ENCODE data around the gene SUN5.

SUN5 gene

DNA sequence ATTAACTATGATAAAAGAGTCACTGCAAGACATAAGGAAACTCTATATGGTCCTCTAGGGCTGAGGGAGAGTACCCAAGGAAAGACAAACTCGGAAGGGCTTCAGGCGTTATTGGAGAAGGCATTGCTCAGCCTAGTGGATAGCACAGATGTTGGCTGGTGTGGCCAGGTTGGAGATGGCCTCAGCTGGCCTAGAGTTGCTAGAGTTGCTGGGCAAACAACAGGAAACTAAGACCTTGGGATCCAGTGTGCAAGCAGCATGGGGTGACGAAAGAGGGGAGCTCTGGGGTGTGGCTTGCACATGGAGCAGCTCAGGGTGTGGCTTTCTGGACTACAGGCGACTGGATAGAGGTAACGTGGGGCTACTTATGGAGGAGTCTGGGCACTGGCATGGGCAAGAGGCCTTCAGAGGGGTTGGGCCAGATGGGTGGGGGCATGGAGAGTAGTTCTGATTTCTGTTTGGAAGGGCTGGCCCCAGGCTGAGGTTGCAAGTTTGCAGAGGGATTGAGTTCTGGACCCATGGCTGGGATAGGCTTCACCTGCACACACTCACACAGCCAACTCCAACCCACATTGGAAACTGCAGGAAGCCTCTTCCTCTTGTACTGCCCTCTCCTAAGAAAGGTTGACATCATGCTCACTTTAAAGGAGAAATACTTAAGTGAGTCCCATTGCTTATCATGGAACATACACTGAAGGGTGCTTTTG, 22.0 kb upstream of the SUN5 start:
- DNase-seq = no peak

DNA sequence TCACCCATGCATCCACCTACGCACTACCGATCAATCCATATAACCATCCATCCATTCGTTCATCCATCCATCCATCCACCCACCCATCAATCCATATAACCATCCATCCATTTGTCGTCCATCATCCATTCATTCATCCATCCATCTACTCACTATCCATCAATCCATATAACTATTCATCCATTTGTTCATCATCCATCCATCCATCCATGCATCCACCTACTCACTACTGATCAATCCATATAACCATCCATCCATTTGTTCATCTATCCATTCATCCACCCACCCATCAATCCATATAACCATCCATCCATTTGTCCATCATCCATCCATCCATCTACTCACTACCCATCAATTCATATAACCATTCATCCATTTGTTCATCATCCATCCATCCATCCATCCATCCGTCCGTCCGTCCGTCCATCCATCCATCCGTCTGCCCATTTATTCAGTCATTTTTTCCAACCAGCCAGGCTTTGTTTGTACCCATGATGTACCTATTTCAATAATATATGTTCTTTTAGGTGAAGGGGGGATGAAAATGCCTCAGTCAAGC, 21.2 kb upstream of the SUN5 start:
- DNase-seq = no peak

DNA sequence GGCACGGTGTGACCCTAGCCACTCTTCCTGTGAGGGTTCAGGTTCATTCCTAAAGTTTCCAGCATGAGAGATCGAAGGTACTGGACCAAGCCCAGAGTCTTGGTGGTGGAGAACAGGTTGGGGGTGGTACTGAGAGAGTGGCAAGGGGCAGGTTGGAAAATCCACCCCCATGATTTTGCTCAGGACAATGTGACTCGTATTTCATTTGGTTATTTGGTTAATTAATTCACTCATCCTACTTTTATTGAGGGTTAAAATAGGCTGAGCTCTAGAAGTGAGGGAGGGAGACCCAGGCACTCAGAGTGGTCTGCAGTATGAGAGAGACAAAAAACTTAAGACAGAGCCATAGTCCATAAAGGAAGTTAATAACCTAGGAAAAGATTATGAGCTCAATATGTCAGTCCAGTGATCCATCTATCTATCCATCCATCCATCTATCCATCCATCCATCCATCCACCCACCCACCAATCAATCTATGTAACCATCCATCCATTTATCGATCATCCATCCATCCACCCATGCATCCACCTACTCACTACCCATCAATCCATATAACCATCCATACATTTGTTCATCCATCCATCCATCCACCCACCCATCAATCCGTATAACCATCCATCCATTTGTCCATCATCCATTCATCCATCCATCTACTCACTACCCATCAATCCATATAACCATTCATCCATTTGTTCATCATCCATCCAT, 20.5 kb upstream of the SUN5 start:
- no peak for DNase-seq

DNA sequence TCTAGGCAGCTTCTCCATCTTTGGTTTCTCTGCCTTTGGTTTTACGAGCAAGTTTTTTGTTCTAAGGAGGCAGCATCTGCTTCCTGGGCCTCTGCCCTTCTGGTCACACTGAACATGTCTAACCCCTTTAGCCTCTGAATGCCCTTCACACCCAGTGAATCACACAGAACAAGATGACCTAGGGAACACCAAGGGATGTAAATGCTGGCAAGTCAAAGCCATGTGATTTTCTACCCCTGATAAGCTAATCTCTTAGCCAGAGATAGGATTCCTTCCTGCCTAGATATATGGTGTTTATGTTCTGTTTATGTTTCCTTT, 20.0 kb upstream of the SUN5 start:
- DNase-seq = no peak

DNA sequence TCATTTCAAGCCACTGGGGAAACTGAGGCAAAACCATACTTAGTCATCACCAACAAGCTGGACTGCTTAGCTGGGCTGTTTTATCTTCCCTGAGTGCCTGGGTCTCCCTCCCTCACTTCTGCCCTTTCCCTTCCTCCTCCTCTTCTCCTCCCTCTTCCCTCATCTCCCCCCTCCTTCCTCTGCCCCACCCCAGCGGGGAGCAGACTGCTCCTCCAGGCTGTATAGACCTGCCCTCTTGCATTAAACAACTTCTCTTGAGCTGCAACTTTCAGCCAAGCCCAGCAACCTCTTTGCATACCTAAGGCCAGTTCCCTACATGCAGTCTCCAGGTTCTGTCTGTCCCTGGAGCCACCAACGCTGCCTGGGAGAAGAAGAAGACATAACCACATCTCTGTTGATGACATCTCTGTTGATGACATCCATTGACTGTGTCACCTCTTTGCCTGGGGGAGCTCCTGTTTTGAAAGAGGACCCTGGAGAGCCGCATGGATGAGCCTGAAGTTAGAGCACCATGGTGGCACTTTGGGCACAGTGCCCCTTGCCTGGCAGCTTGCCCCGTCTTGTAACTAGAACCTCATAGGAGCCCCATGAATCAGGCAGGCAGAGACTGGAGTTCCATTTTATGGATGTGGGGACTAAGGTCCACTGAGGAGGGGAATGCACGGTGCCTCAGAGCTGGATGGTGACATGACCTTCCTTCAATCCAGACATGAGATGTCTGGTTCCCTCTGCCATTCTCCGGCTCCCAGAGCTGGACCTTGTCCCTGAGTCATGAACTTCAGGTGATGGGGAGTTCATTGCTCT, 19.4 kb upstream of the SUN5 start:
- no peak for DNase-seq

DNA sequence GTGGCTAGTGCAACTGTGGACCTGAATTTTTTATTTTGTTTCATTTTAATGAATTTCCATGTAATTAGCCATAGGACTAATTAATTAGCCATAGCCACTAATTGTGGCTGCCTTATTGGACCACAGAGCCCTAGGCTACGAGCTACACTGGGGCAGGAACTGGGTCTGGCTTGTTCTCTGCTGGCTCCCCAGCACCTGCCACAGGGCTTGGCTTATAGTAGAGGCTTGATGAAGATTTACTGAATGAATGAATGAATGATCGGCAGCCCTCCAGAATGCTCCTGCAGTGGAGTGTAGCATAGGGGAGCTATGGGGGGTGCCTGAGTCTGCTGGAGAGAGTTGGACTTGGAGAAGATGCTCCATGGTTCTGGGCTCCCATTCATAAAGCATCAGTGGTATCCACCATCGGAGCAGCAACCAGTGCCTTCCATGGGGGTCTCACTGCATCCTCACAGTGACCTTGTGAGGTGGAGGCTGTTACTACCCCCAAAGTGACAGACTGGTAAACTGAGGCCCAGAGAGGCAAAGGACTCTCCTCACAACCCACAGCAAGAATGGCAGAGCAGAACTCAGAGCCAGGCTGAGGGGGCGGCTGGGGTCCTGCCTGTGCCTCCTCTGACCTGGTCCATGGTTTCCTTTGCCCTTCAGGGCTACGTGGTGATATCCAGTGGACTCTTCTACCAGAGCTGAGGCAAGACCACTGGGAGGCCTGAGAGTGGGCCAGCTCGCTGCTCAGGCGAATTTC, 18.6 kb upstream of the SUN5 start:
- DNase-seq = no peak

DNA sequence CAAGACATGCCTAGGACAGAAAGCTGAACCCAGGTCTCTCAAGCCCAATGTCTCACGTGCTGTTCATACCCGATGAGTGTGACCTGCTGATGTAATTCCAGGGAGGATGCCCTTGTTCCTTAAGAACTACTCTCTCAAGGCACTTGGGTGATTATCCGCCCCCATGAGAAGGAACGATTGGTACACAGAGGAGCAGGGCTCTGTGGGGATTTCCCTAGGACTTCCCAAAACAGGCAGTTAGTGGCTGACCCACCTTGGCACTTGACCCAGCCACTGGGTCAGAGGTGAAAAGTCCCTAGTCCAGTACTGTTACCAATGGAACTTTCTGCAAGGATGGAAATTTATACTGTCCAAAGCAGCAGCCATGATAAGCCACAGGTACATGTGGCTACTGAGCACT, 18.1 kb upstream of the SUN5 start:
- no peak for DNase-seq

DNA sequence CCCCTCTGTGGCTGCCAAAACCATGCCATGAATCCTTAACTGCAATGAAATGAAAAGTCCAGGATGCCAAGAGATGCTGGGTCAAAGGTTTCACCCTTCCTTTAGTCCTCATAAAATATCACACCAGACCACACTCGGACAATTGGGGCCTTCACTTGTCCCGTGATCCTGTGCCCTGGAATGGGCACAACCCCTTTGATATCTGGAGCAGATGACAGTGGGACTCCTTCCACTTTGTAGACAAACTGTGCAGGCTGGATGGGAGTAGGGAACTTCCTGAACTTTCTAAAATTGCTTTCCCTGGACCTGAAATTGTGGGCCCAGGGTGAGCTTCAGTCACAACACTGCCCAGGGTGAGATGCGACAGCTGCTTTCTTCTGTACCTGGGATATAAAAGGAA, 17.6 kb upstream of the SUN5 start:
- no peak for DNase-seq

DNA sequence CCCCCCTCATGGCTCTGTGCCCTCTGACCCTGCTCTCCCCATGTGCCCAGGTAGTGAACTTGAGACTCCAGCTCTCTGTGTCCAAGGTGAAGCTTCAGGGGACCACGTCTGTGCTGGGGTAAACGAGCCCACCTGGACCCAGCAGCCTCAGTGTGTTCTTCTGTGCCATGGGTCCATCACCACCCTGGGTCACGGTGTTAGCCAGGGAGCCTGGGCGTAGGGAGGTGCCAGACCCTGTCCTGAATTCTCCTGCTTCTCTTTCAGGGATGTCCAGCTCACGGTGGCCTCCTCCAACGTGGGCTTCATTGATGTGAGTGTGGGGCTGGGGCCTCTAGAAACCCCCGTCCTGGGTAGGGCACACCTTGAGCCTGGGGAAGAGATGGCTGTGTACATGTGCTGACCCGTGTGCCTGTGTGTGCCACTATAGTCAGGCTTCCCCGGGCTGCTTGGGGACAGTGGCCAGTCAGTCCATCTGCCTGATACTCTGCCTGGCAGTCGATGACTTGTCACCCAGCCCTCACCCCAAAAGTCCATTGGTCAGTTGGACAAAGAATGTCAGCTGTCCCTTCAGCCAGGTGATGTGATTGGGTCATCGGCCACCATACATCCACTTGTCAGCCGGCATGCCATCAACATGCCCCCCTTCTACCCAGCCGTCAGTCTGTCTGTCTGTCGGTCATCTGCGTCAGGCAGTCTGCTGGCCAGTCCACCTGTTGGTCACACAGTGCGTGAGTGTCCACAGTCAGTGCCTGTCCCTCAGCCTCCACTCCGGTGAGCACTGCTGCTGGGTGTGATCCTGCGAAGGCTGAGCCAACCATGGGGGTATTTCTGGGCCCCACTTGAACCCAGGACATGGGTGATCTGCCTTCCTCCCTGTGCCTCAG, 16.3 kb upstream of the SUN5 start:
- DNase-seq = no peak

DNA sequence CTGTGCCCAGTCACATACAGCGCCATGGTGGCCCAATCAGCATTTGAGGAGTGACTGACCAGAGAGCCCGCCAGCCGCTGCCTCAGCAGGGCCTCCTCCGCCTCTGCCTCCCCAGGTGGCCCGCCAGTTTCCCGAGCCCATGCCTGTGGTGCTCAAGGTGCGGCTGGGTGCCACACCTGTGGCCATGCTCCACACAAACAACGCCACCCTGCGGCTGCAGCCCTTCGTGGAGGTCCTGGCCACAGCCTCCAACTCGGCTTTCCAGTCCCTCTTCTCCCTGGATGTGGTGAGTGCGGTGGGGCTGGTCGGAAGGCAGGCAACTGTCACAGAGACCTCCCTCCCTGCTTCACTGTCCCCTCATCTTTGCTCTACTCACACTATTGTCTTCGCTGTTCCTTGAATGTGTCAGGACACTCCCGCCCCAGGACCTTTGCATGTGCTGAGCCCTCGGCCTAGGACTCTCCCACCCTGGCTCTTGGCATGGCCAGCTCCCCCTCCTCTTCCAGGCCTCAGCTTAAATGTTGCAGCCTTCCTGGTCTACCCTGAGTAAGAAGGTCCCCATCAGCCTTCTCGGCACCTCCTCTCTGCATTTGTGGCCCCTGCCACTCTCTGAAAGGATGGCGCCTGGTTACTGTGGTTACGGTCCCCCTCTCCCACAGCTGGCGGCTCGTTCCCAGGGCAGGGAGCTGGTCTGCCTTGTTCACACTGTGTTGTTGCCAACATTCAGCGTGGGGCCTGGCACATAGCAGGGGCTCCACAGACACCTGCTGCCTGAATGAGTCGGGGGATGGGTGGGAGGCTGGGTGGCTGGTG, 15.4 kb upstream of the SUN5 start:
- DNase-seq = no peak

DNA sequence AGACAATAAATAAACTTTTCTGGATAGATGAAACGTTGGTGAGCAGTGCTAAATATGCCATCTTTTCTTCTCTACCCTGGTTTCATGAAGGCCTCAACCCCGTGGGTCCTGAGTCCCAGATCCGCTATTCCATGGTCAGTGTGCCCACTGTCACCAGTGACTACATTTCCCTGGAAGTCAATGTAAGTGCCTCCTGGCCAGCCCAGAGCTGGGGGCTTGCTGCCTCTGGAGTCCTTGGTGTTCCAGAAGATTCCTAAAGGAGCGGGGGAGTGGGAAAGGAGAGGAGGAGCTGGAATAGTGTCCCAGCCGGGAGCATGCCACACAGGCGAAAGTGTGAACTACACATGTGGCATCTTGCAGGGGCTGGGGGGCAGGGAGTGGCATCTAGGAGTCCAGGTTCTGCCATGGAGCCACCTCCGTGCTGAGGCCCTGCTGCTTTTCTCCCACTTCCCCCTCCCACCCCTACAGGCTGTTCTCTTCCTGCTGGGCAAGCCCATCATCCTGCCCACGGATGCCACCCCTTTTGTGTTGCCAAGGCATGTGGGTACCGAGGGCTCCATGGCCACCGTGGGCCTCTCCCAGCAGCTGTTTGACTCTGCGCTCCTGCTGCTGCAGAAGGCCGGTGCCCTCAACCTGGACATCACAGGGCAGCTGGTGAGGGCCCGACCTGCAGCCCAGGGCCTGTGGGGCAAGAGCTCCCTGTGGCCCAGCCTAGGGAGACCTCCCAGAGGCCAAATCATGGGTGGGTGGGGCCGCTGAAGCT, 14.1 kb upstream of the SUN5 start:
- no peak for DNase-seq

DNA sequence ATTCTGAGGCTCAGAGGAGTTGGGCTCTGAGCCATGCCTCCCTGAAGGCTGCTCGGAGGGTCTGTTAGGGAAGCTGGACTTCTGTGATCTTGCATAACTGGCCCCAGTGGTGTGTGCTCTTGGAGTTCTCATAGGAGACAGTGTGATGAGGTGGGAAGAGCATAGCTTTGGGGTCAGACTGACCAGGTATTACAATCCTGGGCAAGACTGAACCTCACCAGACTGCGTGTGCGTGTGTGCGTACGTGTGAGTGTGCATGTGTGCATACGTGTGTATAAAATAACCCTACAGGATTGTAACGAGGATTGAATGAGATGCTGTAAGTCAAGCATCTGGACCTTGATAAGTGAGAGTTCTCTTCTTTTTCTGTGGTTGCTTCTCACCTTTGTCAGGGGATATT, 13.3 kb upstream of the SUN5 start:
- no peak for DNase-seq

DNA sequence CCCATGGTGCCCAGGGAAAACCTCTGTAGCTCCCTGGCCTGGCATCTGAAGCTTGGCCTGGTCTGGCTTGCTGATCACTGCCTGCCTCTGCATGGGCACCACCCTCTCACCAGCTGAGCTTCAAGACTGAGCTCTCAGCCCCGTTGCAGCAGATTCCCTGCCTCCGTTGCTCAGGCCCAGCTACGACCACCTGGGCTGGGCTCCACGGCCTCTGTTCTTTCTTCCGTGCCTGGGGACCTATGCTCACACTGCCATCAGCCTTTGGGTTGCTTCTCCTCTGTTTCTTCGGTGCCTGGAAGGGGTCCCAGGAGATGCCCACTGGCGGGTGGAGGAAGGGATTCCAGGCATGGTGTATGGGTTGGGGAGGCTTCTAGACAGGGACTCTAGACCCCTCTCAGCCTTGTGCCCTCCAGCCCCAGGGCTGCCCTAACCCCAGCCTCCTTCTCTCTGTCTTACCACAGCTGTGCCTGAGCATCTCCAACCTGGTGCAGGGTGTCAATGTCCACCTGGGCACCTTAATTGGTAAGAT, 12.4 kb upstream of the SUN5 start:
- no peak for DNase-seq

DNA sequence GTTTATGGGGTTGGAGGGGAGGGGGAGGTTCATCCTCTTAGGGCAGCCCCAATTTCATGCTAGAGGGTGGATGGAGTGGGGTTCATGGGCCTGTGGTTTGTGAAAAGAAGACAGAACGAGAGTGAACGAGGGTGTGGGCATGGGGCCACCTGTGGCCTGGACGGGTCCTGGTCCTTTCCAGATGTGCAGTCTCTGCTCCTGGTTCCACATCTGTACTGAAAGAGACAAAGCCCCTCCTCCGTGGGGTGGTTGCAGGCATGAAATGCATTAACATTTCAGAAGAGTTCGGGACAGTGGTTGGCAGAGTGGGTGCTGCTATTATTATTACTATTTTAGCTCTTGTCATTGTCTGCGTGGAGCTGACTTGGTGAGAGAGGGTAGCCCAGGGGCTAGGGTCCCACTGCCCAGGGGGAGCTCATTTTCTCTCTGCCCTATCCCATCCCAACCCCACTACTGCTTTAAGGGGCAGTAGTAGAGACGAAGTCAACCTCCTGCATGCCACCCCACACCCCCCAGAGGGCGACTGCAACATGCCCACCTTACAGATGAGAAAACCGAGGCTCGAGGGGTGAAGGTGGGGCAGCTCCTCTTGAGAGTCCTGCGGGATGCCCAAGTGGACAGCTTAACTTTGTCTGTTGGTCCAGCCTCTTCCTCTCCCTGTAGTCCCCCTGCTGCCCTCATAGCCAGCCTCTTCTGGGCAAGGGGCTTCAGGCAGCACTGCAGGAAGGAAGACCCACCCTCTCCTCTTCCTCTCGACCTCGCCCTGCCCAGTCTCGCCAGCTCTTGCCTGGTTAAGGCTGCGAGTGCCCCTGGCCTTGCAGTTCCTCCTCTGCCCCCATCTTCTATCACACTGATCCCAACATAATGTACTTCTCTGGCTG, 11.7 kb upstream of the SUN5 start:
- no peak for DNase-seq

DNA sequence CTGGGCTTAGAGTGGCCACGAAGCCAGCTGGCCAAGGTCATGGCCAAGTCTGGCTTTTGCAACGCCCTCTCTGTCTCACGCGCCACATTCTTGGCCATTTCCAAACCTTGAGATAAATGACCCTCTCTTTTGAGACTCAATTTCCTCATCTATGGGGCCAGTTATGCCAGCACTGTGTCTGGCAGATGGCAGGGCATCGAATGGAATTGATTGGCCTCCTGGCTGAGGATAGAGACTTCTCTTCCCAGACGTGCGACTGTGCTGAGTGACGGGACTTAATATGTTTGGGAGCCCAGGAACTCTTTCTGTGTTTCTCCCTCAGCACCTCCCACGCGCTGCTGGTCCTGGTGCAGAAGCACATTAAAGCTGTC, 10.9 kb upstream of the SUN5 start:
- no peak for DNase-seq

DNA sequence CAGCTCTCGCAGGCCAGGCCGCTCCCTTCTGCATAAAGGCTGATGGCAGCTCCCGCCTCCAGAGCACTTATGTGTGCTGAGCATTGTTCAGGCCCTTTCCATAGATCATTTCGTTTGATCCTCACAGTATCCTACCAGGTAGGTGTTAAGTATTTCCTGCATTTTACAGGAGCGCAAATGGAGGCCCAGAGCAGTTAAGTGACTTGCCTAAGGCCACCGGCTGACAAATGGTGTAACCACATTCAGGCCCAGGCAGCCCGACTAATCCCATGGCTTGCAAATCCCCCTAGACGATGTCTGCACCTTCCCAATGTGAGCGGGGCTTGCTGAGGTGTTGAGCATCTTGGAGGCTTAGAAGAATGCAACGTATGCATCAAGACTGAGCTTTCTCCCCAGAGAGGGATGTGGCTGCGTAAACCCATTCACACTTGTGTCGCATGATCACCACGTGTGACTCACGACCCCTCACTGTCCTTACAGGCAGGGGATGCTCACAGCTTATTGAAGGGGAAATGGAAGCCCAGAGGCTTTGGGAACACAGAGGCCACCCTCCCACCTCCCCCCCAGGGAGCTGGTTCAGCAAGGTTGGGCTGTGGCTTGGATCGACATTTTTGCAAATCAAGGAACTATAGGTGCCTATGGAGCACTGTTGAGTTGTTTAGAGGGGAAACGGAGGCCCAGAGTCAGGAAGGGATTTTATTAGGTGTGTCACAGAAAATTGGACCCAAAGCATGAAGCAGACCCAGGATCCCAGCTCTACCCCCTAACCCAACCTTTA, 10.3 kb upstream of the SUN5 start:
- DNase-seq = no peak

DNA sequence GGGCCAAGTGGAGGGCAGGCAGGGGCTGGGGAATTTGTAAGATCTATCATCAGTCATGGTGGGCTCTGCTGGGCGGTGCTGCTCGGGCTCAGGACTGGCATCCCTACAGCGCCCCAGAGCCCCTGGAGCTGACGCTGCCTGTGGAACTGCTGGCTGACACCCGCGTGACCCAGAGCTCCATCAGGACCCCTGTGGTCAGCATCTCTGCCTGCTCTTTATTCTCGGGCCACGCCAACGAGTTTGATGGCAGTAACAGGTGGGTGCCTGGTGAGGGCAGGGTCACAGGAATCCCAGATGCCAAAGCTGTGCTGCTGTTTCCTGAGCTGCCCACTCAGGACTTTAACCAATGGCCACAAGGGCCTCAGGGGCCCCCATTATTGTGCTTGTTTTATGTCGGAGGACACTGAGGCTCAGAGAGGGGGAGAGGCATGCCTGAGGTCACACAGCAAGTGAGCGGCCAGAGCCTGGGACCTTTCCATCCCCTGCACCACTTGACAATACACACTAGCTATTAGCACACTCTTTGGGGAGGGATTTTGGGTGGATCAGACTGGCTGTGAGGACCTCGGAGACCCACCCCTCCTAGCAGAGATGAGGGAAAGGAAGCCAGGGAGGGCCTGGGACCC, 9.6 kb upstream of the SUN5 start:
- DNase-seq = no peak

All from NCI-H1417 treated with DMSO at 0.1 percent for 48 hours (cell line).